CD8-positive, alpha-beta memory T cell (primary cell): Measurements from ENCODE around the gene SMTNL2. TPM values are rescaled to one million over a fixed set of nuclear protein-coding genes. Genes with fewer than 3 reads are reported as not detected.

Experiments used
- CTCF ChIA-PET: fragments of 350-600 bp; sonication (Branson Sonifier 250); formaldehyde crosslinking; loops from one replicate; lab custom pipeline; 2021; ENCODE audit warnings: antibody characterized with exemption; lab: Charles Lee
- POLR2A ChIA-PET: fragments of 350-600 bp; sonication (Branson Sonifier 250); formaldehyde crosslinking; loops from one replicate; lab custom pipeline; 2021; ENCODE audit warnings: antibody characterized with exemption; lab: Charles Lee
- DNase-seq, 5 donors: peaks; one replicate each; pipeline versions ENCODE4 v3.0.0 to v3.0.0-alpha.2; 2020 to 2022; ENCODE audit warnings: mixed read lengths in 1 of 5
- H3K27ac ChIP-seq: one replicate; pipeline ENCODE4 v1.7.0; 2013; ENCODE audit warnings: low read depth, mild to moderate bottlenecking, low read length, moderate library complexity
- H3K27me3 ChIP-seq: 2 replicates; pipeline ENCODE4 v1.7.0; 2013; ENCODE audit warnings: low read length, mild to moderate bottlenecking; ENCODE audit not compliant: insufficient read depth, poor library complexity, severe bottlenecking
- H3K36me3 ChIP-seq: 2 replicates; pipeline ENCODE4 v1.7.0; 2013; ENCODE audit warnings: mild to moderate bottlenecking, low read length, moderate library complexity; ENCODE audit not compliant: insufficient read depth
- H3K4me1 ChIP-seq: 2 replicates; pipeline ENCODE4 v1.7.0; 2013; ENCODE audit warnings: mild to moderate bottlenecking, low read length, moderate library complexity; ENCODE audit not compliant: insufficient read depth
- H3K4me3 ChIP-seq: 2 replicates; pipeline ENCODE4 v1.7.0; 2013; ENCODE audit warnings: mild to moderate bottlenecking, low read length
- H3K9me3 ChIP-seq: 2 replicates; pipeline ENCODE4 v1.7.0; 2013; ENCODE audit warnings: mild to moderate bottlenecking, low read length
- H3K27ac Mint-ChIP-seq, 8 donors: one replicate each; pipeline ENCODE4 v1.8.0; 2020 to 2021; ENCODE audit warnings: mixed read lengths in 8 of 8, mild to moderate bottlenecking in 6 of 8, inconsistent platforms in 3 of 8, moderate library complexity in 3 of 8
- H3K27me3 Mint-ChIP-seq, 2 donors: one replicate each; pipeline ENCODE4 v1.8.0; 2020 to 2021; ENCODE audit warnings: mixed read lengths in 2 of 2, mild to moderate bottlenecking in 1 of 2, moderate library complexity in 1 of 2
- H3K36me3 Mint-ChIP-seq, 3 donors: one replicate each; pipeline ENCODE4 v1.8.0; 2020 to 2021; ENCODE audit warnings: mixed read lengths in 3 of 3, inconsistent platforms in 1 of 3, mild to moderate bottlenecking in 1 of 3
- H3K4me1 Mint-ChIP-seq, 3 donors: one replicate each; pipeline ENCODE4 v1.8.0; 2020 to 2021; ENCODE audit warnings: mixed read lengths in 3 of 3, inconsistent platforms in 1 of 3, mild to moderate bottlenecking in 1 of 3
- H3K4me3 Mint-ChIP-seq, 7 donors: one replicate each; pipeline ENCODE4 v1.8.0; 2020 to 2021; ENCODE audit warnings: mixed read lengths in 7 of 7, mild to moderate bottlenecking in 6 of 7, moderate library complexity in 4 of 7, inconsistent platforms in 2 of 7
- H3K9me3 Mint-ChIP-seq, 5 donors: one replicate each; pipeline ENCODE4 v1.8.0; 2020 to 2022; ENCODE audit warnings: mixed read lengths in 5 of 5, mild to moderate bottlenecking in 3 of 5, moderate library complexity in 2 of 5, inconsistent platforms in 1 of 5
- polyA plus RNA-seq: library from polyadenylated mRNA; unstranded; fragments of 300-500 nt; fragmentation: Illumina TruSeq; gene quantifications from one replicate; pipeline ENCODE4 v1.2.3, GENCODE V29; 2021
- total RNA-seq, 2 experiments: library from RNA; stranded (reverse); gene quantifications; one replicate each; pipeline ENCODE4 v1.2.3, GENCODE V29; 2021

The SMTNL2 gene
- total and polyA plus RNA-seq, 3 experiments from 2014 or later, result not detected

DNA sequence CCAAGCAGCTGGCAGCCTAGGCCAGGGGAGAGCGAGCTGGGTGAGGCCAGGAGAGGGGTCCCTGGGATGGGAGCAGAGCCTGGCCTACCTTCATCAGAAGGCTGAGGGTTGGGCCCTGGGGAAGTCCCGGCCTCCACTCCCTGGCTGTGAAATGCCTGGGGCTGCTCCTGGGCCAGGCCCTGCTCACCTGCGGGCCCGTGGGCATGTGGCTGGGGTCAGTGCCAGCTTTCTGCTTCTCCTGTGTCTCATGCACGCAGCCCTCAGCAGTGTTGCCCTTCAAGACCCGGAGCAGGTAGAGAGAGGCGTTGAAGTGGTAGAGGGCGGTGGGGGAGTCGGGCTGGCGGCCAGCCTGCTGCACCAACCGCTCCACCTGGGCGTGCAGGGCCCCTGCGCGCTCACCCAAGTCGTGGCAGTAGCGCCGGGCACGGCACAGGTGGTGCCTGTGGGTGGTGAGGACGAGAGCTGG is 41.6 kb upstream of the SMTNL2 start:
- Histone ChIP-seq H3K36me3 (peaks cover 26% of the 10 kb centered on the region), H3K9me3 (no peaks in the 10 kb centered on the region), H3K27ac (no peak overlapping the region), H3K4me1 (no peaks in the 10 kb centered on the region), H3K27me3 (no peaks in the 10 kb centered on the region), H3K4me3 (no peak overlapping the region)
- CTCF ChIA-PET, result interaction anchor here (0.9 kb wide), 1 partner anchor 22 kb away, joined by 3 read pairs; no protein-coding TSS in a partner anchor
- peaks cover 0 to 82% (median 0%) of the 10 kb centered on the region in 3 donors for H3K36me3 Mint-ChIP-seq
- POLR2A ChIA-PET, result interaction anchor here (0.5 kb wide), 1 partner anchor 12 kb away, joined by 3 read pairs; no protein-coding TSS in a partner anchor
- no peaks in the 10 kb centered on the region for H3K9me3 Mint-ChIP-seq
- H3K27ac Mint-ChIP-seq, result no peak overlapping the region
- no peak for DNase-seq
- no peak overlapping the region for H3K4me3 Mint-ChIP-seq
- no peaks in the 10 kb centered on the region for H3K27me3 Mint-ChIP-seq
- H3K4me1 Mint-ChIP-seq, result peaks cover 0 to 2% (median 0%) of the 10 kb centered on the region in 3 donors

DNA sequence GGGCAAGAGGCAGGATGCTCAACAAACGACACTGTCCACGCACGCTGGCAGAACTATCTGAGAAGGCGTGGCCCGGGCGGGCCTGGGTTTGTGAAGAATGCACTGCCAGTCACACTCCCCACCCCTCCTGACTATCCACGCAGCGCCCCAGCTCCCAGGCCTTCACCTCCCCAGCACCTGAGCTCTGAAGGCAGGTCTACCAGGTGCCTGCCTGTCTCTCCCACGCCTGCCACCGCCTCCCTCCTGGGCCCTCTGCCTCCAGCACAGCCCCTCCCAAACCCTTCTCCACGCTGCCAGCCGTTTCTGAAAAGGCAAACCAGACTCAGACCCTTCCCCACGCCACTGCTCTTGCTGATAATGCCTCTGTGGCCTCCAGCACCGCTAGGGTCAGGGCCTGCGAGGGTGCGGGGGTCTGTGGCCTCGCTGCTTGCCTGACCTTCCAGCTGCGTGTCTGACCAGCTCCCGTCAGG is 40.7 kb upstream of the SMTNL2 start:
- ChIA-PET CTCF (interaction anchor here (1.1 to 1.3 kb wide), 2 partner anchors 21 to 31 kb away, joined by 3 to 4 read pairs; no protein-coding TSS in a partner anchor), POLR2A (no interaction called here)
- Histone ChIP-seq H3K4me1 (no peaks in the 10 kb centered on the region), H3K36me3 (peaks cover 34% of the 10 kb centered on the region), H3K27me3 (no peaks in the 10 kb centered on the region), H3K9me3 (no peaks in the 10 kb centered on the region), H3K27ac (no peak overlapping the region), H3K4me3 (no peak overlapping the region)
- H3K9me3 Mint-ChIP-seq, result no peaks in the 10 kb centered on the region
- no peak overlapping the region for H3K4me3 Mint-ChIP-seq
- DNase-seq, result no peak
- no peak overlapping the region for H3K27ac Mint-ChIP-seq
- H3K27me3 Mint-ChIP-seq, result no peaks in the 10 kb centered on the region
- H3K4me1 Mint-ChIP-seq, result peaks cover 0 to 2% (median 0%) of the 10 kb centered on the region in 3 donors
- H3K36me3 Mint-ChIP-seq, result peaks cover 0 to 83% (median 0%) of the 10 kb centered on the region in 3 donors

DNA sequence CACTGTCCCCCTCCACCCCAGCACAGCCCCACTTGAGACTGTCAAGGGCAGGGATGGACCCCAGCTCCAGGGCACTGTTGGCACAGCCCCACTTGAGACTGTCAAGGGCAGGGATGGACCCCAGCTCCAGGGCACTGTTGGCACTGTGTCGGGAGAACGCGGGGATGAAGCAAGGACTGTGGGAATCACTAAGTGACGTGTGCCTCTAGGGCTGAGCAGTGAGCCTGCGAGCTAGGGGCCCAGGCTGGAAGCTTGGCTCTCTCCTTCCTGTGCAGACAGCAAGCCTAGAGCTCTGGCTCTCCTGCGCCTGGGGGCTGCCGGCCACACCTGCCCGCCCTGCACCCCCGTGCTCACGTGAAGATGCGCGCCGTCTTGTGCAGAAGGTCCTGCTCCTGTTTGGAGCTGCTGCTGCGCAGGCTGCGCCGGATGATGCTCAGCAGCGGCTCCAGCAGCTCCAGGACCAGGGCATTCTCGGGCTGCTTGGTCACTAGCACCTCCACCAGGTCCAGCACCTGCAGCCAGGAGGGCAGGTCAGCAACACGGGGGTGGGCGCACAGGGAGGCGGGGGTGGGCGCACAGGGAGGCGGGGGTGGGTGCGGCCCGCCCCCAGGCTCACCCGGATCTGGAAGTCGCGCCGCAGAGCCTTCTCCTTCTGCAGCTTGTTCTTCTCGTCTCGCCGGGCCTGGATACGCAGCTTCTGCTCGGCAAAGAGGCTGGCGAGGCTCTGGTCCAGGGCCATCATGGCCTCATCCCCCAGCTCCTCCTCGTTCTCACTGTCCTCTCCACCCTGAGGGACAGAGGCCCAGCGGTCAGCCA is 40.0 kb upstream of the SMTNL2 start:
- H3K4me1 Mint-ChIP-seq, result peaks cover 0 to 2% (median 0%) of the 10 kb centered on the region in 3 donors
- DNase-seq, result no peak
- POLR2A ChIA-PET, result no interaction called here

DNA sequence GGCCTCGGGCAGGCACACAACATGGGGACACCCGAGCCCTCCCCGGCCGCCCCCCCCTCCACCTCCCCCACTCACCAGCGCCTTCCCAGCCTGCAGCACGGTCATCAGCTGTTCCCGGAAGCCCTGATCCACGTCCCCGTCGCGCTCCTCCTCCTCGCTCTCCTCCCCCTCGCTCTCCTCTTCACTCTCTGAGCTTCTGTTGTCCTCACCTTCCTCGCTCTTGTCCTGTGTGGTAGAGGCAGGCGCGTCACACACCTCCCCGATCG is 39.4 kb upstream of the SMTNL2 start:
- CTCF ChIA-PET, result interaction anchor here (1.2 kb wide), 1 partner anchor 22 kb away, joined by 3 read pairs; no protein-coding TSS in a partner anchor
- no peaks in the 10 kb centered on the region for H3K4me1 Mint-ChIP-seq

More for the DNA sequence above, 40.0 kb upstream of the SMTNL2 start:
- Histone ChIP-seq H3K9me3 (no peaks in the 10 kb centered on the region), H3K4me1 (no peaks in the 10 kb centered on the region), H3K4me3 (no peak overlapping the region), H3K27ac (no peak overlapping the region), H3K36me3 (peaks cover 42% of the 10 kb centered on the region), H3K27me3 (no peaks in the 10 kb centered on the region)
- no peaks in the 10 kb centered on the region for H3K9me3 Mint-ChIP-seq
- H3K27me3 Mint-ChIP-seq, result no peaks in the 10 kb centered on the region
- CTCF ChIA-PET, result interaction anchor here (1.1 to 1.3 kb wide), 3 partner anchors 20 to 30 kb away, joined by 3 to 4 read pairs (median 3); no protein-coding TSS in a partner anchor
- H3K36me3 Mint-ChIP-seq, result peaks cover 0 to 84% (median 0%) of the 10 kb centered on the region in 3 donors
- no peak overlapping the region for H3K4me3 Mint-ChIP-seq
- H3K27ac Mint-ChIP-seq, result peak overlapping the region in 1 of 8 donors; percentile 23

DNA sequence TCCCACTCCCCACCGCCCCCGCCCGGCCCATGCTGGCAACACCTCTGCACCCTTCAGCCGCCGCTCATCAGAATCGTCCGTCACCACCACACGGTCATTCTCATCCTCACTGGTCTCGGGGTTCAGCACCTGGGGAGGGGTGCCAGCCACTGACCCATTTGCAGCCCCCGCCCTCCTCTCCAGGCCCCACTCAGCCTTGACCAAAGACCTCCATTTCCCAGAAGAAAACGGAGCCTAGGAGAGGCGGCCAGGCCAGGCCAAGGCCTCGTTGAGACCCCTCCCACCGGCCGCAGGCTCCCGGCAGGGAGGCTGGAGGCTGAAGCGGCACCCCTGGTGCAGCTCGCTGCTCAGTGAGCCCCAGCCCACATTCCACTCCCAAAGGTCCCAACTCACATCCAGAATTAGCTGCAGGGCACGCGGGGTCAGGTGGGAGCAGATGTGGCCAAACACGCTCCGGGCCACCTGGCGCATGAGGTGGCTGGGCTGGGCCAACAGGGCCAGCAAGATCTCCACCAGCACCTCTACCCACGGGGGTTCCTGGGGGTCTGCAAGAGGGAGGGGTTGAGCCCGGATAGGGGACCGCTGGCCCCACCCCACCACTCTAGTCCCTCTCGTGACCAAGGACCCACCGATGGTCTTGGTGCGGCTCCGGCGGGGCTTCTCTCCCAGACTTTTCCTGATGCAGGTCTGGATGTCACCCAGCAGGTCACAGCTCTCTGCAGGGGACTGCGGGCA is 38.9 kb upstream of the SMTNL2 start:
- POLR2A ChIA-PET, result interaction anchor here (0.6 kb wide), 1 partner anchor 224 kb away, joined by 3 read pairs; no protein-coding TSS in a partner anchor
- no peaks in the 10 kb centered on the region for H3K27me3 ChIP-seq

More for the DNA sequence above, 39.4 kb upstream of the SMTNL2 start:
- Histone ChIP-seq H3K4me3 (no peak overlapping the region), H3K27me3 (no peaks in the 10 kb centered on the region), H3K36me3 (peaks cover 45% of the 10 kb centered on the region), H3K27ac (no peak overlapping the region), H3K4me1 (no peaks in the 10 kb centered on the region), H3K9me3 (no peaks in the 10 kb centered on the region)
- Mint-ChIP-seq H3K4me3 (no peak overlapping the region), H3K9me3 (no peaks in the 10 kb centered on the region), H3K36me3 (peaks cover 0 to 83% (median 0%) of the 10 kb centered on the region in 3 donors), H3K27me3 (no peaks in the 10 kb centered on the region), H3K27ac (no peak overlapping the region)
- no peak for DNase-seq
- POLR2A ChIA-PET, result no interaction called here

DNA sequence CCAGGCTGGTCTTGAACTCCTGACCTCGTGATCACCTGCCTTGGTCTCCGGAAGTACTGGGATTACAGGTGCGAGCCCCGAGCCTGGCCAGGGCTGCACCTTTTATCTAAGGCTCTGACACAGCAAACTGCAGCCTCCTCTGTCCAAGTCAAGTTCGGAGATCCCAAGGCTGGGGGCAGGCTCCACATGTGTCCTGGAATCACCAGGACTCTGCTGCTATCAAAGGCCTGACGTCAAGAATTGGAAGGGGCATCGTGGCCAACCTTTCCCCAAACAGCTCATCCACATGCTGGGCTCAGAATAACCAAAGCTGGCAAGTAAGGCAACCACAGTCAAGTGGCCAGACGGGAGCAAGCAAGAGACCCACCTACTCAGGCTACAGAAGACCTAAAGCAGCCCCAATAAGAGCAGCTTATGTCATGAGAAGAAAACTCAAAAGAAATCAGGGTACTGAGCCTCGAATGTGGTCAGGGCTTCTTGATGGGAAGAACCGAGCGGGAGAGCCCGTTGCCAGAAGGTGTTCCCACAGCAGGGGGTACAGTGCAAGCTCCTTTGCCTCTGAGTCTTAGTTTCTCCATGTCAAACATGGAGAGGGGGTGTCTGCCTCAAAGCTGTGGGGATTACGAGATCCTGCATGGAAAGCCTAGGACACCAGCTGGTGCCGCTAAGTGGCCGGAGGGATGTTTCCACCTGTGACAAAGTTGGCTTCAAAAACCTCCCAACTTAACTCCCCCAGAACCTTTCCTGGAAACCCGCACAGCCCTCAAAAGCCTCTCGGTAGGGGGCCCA is 37.0 kb upstream of the SMTNL2 start:
- Mint-ChIP-seq H3K36me3 (peaks cover 0 to 86% (median 3%) of the 10 kb centered on the region in 3 donors), H3K4me1 (peaks cover 0 to 3% (median 0%) of the 10 kb centered on the region in 3 donors), H3K4me3 (no peak overlapping the region), H3K27ac (peak overlapping the region in 2 of 8 donors; percentile 52 to 72), H3K27me3 (no peaks in the 10 kb centered on the region), H3K9me3 (no peaks in the 10 kb centered on the region)
- POLR2A ChIA-PET, result no interaction called here
- H3K4me1 ChIP-seq, result no peaks in the 10 kb centered on the region
- H3K36me3 ChIP-seq, result peaks cover 48% of the 10 kb centered on the region
- CTCF ChIA-PET, result no interaction called here
- no peak overlapping the region for H3K27ac ChIP-seq
- no peak overlapping the region for H3K4me3 ChIP-seq
- H3K27me3 ChIP-seq, result no peaks in the 10 kb centered on the region
- DNase-seq, result no peak
- H3K9me3 ChIP-seq, result no peaks in the 10 kb centered on the region

More for the DNA sequence above, 38.9 kb upstream of the SMTNL2 start:
- Histone ChIP-seq H3K9me3 (no peaks in the 10 kb centered on the region), H3K4me1 (no peaks in the 10 kb centered on the region), H3K36me3 (peaks cover 50% of the 10 kb centered on the region), H3K4me3 (no peak overlapping the region), H3K27ac (no peak overlapping the region)
- H3K27ac Mint-ChIP-seq, result peak overlapping the region in 1 of 8 donors; percentile 43
- no peak overlapping the region for H3K4me3 Mint-ChIP-seq
- CTCF ChIA-PET, result interaction anchor here (1.2 kb wide), 1 partner anchor 21 kb away, joined by 3 read pairs; no protein-coding TSS in a partner anchor
- no peak for DNase-seq
- H3K36me3 Mint-ChIP-seq, result peaks cover 0 to 84% (median 0%) of the 10 kb centered on the region in 3 donors
- H3K27me3 Mint-ChIP-seq, result no peaks in the 10 kb centered on the region
- H3K4me1 Mint-ChIP-seq, result no peaks in the 10 kb centered on the region
- no peaks in the 10 kb centered on the region for H3K9me3 Mint-ChIP-seq

DNA sequence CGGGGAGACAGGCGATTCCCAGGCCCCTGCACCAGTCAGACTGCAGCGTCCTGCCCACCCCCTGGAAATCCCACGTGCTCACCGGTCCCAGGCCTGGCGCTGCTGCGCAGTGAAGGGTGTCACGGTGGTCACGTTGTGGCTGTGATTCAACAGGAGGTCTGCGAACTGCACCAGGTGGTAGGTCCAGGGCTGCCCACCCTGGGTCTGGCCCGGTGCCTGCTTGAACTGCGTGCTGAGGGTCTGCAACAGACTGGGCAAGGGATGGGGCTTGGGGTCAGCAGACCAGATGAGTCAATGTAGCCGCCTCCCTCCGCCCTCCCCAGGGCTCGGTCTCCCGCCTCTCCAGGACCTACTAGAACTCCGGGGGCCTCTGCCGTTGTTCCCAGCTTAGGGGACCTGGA is 36.3 kb upstream of the SMTNL2 start:
- Mint-ChIP-seq H3K36me3 (peaks cover 0 to 84% (median 3%) of the 10 kb centered on the region in 3 donors), H3K4me1 (peaks cover 0 to 3% (median 0%) of the 10 kb centered on the region in 3 donors), H3K27ac (no peak overlapping the region), H3K27me3 (no peaks in the 10 kb centered on the region), H3K9me3 (no peaks in the 10 kb centered on the region), H3K4me3 (no peak overlapping the region)
- POLR2A ChIA-PET, result no interaction called here
- H3K36me3 ChIP-seq, result peaks cover 47% of the 10 kb centered on the region
- no peak overlapping the region for H3K4me3 ChIP-seq
- H3K27me3 ChIP-seq, result no peaks in the 10 kb centered on the region
- H3K9me3 ChIP-seq, result no peaks in the 10 kb centered on the region
- no peak for DNase-seq
- CTCF ChIA-PET, result no interaction called here
- no peak overlapping the region for H3K27ac ChIP-seq
- no peaks in the 10 kb centered on the region for H3K4me1 ChIP-seq
